ENCODE results near the gene KCTD16.

Gene KCTD16

GRCh38 chr5:144170276-144171024 lies at the start of gene KCTD16, which contains the start of gene YIPF5:
Gene KCTD16, plus strand, starts transcription at chr5:144170873.
Gene YIPF5, minus strand, starts transcription at chr5:144170659. Its CDS starts 704 bp downstream, at chr5:144169955.
- TF ChIP-seq EZH2 (IDR thresholded peaks at IDR 0.05; ENCODE audit: borderline replicate concordance, low read depth, low read length, severe bottlenecking), result no peak
- TF ChIP-seq, protein P1, sequence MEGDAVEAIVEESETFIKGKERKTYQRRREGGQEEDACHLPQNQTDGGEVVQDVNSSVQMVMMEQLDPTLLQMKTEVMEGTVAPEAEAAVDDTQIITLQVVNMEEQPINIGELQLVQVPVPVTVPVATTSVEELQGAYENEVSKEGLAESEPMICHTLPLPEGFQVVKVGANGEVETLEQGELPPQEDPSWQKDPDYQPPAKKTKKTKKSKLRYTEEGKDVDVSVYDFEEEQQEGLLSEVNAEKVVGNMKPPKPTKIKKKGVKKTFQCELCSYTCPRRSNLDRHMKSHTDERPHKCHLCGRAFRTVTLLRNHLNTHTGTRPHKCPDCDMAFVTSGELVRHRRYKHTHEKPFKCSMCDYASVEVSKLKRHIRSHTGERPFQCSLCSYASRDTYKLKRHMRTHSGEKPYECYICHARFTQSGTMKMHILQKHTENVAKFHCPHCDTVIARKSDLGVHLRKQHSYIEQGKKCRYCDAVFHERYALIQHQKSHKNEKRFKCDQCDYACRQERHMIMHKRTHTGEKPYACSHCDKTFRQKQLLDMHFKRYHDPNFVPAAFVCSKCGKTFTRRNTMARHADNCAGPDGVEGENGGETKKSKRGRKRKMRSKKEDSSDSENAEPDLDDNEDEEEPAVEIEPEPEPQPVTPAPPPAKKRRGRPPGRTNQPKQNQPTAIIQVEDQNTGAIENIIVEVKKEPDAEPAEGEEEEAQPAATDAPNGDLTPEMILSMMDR (IDR thresholded peaks at IDR 0.05; ENCODE audit: borderline replicate concordance, extremely low read depth, low read length, poor library complexity, severe bottlenecking), result no peak

DNA sequence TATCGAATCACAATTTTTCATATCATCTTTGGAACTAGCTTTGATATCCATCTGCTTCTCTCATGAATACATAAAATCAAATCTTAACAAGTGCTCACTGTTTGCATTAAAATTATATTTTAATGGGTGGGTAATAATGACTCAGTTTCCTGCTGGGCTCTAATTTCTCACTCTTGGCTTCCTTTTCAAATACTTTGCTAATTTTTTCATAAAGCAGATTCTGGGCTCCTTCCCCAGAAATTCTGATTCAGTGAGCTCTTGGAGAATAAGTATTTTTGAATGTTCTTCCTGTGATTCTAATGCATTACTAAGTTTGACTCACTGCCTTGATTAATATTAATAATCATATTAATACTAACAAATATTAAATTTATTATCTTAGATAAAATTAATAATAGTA lies 49.1 kb upstream of the KCTD16 start:
- H3K4me2 ChIP-seq (ENCODE audit: insufficient read depth, low read length), result no peak overlapping the region
- no peak overlapping the region for H3K27ac ChIP-seq (ENCODE audit: low read length)
- peaks cover 6% of the 10 kb centered on the region for H3K27me3 ChIP-seq (ENCODE audit: insufficient read depth, low read length, poor library complexity)
- TF ChIP-seq, protein P1 (IDR thresholded peaks at IDR 0.05; ENCODE audit: borderline replicate concordance, extremely low read depth, low read length, poor library complexity, severe bottlenecking), result no peak
- no peak for TF ChIP-seq EZH2 (IDR thresholded peaks at IDR 0.05; ENCODE audit: borderline replicate concordance, low read depth, low read length, severe bottlenecking)
- ATAC-seq (ENCODE audit: insufficient read depth, low read depth) (no peak), DNase-seq (no peak)
- no peaks in the 10 kb centered on the region for H3K9me3 ChIP-seq (ENCODE audit: insufficient read depth, low read length, severe bottlenecking)
- H4K20me1 ChIP-seq (ENCODE audit: insufficient read depth, low read length), result no peaks in the 10 kb centered on the region
- no peak overlapping the region for H3K9ac ChIP-seq (ENCODE audit: low read depth, low read length)
- no peak overlapping the region for H2AFZ ChIP-seq (ENCODE audit: low read depth, low read length)
- H3K4me1 ChIP-seq (ENCODE audit: insufficient read depth, low read length), result no peaks in the 10 kb centered on the region
- no peak overlapping the region for H3K4me3 ChIP-seq (ENCODE audit: low read depth in 1 of 2, low read length in 2 of 2)
- H3K79me2 ChIP-seq (ENCODE audit: insufficient read depth, low read length), result no peaks in the 10 kb centered on the region
- H3K36me3 ChIP-seq (ENCODE audit: insufficient read depth, low read length), result no peaks in the 10 kb centered on the region

More at GRCh38 chr5:144170276-144171024, at the start of gene KCTD16, which contains the start of gene YIPF5:
- H3K4me2 ChIP-seq (ENCODE audit: insufficient read depth, low read length), result peak within 1 kb of the TSS; percentile 79
- peaks cover 18% of the 10 kb centered on the region for H3K36me3 ChIP-seq (ENCODE audit: insufficient read depth, low read length)
- ATAC-seq (ENCODE audit: insufficient read depth, low read depth) (peak; percentile 98), DNase-seq (peak; percentile 97)
- H2AFZ ChIP-seq (ENCODE audit: low read depth, low read length), result peak within 1 kb of the TSS; percentile 80
- H3K4me1 ChIP-seq (ENCODE audit: insufficient read depth, low read length), result peaks cover 33% of the 10 kb centered on the region
- peak within 1 kb of the TSS; percentile 65 for H3K9ac ChIP-seq (ENCODE audit: low read depth, low read length)
- no peaks in the 10 kb centered on the region for H3K9me3 ChIP-seq (ENCODE audit: insufficient read depth, low read length, severe bottlenecking)
- peaks cover 36% of the 10 kb centered on the region for H3K79me2 ChIP-seq (ENCODE audit: insufficient read depth, low read length)
- no peaks in the 10 kb centered on the region for H4K20me1 ChIP-seq (ENCODE audit: insufficient read depth, low read length)
- H3K27me3 ChIP-seq (ENCODE audit: insufficient read depth, low read length, poor library complexity), result no peaks in the 10 kb centered on the region
- peak within 1 kb of the TSS; percentile 61 to 77 for H3K4me3 ChIP-seq (ENCODE audit: low read depth in 1 of 2, low read length in 2 of 2)
- H3K27ac ChIP-seq (ENCODE audit: low read length), result peak within 1 kb of the TSS; percentile 71

DNA sequence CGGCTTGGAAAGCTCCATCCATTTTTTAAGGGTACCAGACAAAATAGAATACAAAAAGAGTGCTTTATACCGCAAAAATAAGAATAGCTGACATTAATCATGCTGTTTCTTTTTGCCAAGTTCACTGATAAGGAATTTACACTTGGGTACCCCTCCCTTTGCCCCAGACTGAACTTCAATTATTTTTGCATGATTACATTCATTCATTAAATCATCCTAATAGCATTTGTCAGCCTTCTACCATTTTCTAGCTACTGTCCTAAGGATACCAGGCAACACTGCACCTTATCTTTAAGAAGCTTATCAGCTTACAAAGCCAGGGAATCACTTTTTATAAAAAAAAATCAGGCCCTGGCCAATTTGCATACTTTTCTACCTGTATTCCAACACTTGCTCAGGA lies 48.6 kb upstream of the KCTD16 start:
- H3K4me3 ChIP-seq (ENCODE audit: low read depth in 1 of 2, low read length in 2 of 2), result no peak overlapping the region
- peaks cover 6% of the 10 kb centered on the region for H3K27me3 ChIP-seq (ENCODE audit: insufficient read depth, low read length, poor library complexity)
- H3K79me2 ChIP-seq (ENCODE audit: insufficient read depth, low read length), result no peaks in the 10 kb centered on the region
- no peak overlapping the region for H3K9ac ChIP-seq (ENCODE audit: low read depth, low read length)
- no peak overlapping the region for H2AFZ ChIP-seq (ENCODE audit: low read depth, low read length)
- H3K9me3 ChIP-seq (ENCODE audit: insufficient read depth, low read length, severe bottlenecking), result no peaks in the 10 kb centered on the region
- H3K4me1 ChIP-seq (ENCODE audit: insufficient read depth, low read length), result no peaks in the 10 kb centered on the region
- H4K20me1 ChIP-seq (ENCODE audit: insufficient read depth, low read length), result no peaks in the 10 kb centered on the region
- no peak overlapping the region for H3K4me2 ChIP-seq (ENCODE audit: insufficient read depth, low read length)
- no peaks in the 10 kb centered on the region for H3K36me3 ChIP-seq (ENCODE audit: insufficient read depth, low read length)
- TF ChIP-seq, protein P1 (IDR thresholded peaks at IDR 0.05; ENCODE audit: borderline replicate concordance, extremely low read depth, low read length, poor library complexity, severe bottlenecking), result no peak
- no peak for TF ChIP-seq EZH2 (IDR thresholded peaks at IDR 0.05; ENCODE audit: borderline replicate concordance, low read depth, low read length, severe bottlenecking)
- DNase-seq (no peak), ATAC-seq (ENCODE audit: insufficient read depth, low read depth) (no peak)
- H3K27ac ChIP-seq (ENCODE audit: low read length), result no peak overlapping the region
